Fibroblast of the aortic adventitia (primary cell): ENCODE measurements around the gene MMP19. TPM values are rescaled to one million over a fixed set of nuclear protein-coding genes. Genes with fewer than 3 reads are reported as not detected.

ENCODE experiments used
- DNase-seq: peaks from one replicate; pipeline ENCODE4 v3.0.0-alpha.2; 2010; ENCODE audit warnings: low read depth
- H3K4me3 ChIP-seq: 2 replicates; pipeline ENCODE4 v1.5.1; 2011; ENCODE audit warnings: low read depth, mild to moderate bottlenecking, control low read depth, low read length, moderate library complexity
- total RNA-seq: library from RNA; depleted of rRNA; stranded (reverse); fragments of >200 nt; gene quantifications from 2 replicates; pipeline ENCODE4 v1.2.3, GENCODE V29; 2012; ENCODE audit warnings: low replicate concordance
- TF ChIP-seq, protein P1 (sequence below): IDR thresholded peaks from 2 replicates; pipeline ENCODE4 v1.5.1; 2011; ENCODE audit warnings: mild to moderate bottlenecking, low read length, control low read depth, inconsistent platforms; ENCODE audit not compliant: insufficient read depth

The MMP19 gene
- total RNA-seq, 1 donor: 11.1 TPM

- TF ChIP-seq, protein P1, sequence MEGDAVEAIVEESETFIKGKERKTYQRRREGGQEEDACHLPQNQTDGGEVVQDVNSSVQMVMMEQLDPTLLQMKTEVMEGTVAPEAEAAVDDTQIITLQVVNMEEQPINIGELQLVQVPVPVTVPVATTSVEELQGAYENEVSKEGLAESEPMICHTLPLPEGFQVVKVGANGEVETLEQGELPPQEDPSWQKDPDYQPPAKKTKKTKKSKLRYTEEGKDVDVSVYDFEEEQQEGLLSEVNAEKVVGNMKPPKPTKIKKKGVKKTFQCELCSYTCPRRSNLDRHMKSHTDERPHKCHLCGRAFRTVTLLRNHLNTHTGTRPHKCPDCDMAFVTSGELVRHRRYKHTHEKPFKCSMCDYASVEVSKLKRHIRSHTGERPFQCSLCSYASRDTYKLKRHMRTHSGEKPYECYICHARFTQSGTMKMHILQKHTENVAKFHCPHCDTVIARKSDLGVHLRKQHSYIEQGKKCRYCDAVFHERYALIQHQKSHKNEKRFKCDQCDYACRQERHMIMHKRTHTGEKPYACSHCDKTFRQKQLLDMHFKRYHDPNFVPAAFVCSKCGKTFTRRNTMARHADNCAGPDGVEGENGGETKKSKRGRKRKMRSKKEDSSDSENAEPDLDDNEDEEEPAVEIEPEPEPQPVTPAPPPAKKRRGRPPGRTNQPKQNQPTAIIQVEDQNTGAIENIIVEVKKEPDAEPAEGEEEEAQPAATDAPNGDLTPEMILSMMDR: no peak
- DNase-seq: no peak
- peak overlapping the region; percentile 98 for H3K4me3 ChIP-seq
Measured at GRCh38 chr12:55815473-55815872, 27.3 kb downstream of the MMP19 start.

GRCh38 chr12:55814257-55814656, 28.5 kb downstream of the MMP19 start:
- no peak for DNase-seq
- no peak overlapping the region for H3K4me3 ChIP-seq
- TF ChIP-seq, protein P1: no peak

GRCh38 chr12:55812088-55812487, 30.6 kb downstream of the MMP19 start:
- DNase-seq: no peak
- no peak overlapping the region for H3K4me3 ChIP-seq
- TF ChIP-seq, protein P1: no peak

DNA sequence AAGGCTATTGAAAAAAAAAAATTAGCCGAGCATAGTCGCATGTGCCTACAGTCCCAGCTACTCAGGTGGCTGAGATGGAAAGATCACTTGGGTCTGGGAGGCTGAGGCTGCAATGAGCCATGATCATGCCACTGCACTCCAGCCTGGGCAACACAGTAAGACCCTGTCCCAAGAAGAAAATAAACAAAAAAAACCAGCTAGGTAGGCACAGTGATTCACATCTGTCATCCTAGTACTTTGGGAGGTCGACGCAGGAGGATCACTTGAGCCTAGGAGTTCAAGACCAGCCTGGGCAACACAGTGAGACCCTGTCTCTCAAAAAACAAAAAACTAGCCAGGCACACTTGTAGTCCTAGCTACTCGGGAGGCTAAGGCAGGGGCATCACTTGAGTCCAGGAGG, 33.5 kb downstream of the MMP19 start:
- TF ChIP-seq, protein P1: no peak
- DNase-seq: no peak
- H3K4me3 ChIP-seq: no peak overlapping the region

DNA sequence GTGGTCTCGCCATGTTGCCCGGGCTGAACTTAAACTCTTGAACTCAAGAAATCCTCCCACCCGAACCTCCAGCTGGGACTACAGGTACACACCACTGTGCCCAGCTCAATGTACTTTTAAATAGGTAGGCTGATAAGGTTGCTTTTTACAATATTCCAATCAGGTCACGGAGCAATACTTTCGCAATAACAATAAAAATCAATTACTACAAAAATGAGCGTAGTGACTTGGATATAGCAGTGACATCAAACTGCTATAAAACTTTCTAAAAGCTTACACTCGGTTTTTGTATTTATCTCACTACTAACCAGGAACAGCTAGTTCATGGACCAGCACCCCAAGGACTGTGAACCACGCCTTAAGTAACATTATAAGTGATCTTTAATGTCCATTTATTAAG, 35.8 kb downstream of the MMP19 start:
- H3K4me3 ChIP-seq: no peak overlapping the region
- DNase-seq: no peak
- TF ChIP-seq, protein P1: no peak

- TF ChIP-seq, protein P1: no peak
- H3K4me3 ChIP-seq: no peak overlapping the region
- DNase-seq: no peak
Measured at GRCh38 chr12:55797550-55797949, 45.2 kb downstream of the MMP19 start.

GRCh38 chr12:55797068-55797467, 45.7 kb downstream of the MMP19 start:
- peak; percentile 69 for DNase-seq
- TF ChIP-seq, protein P1: peak; percentile 63
- H3K4me3 ChIP-seq: no peak overlapping the region
